AG04450 (cell line): Measurements from ENCODE around the gene MAPKAPK2. TPM values are rescaled to one million over a fixed set of nuclear protein-coding genes. Genes with fewer than 3 reads are reported as not detected.
"Not testable (repeated sequence)": the region's sequence is repeated elsewhere in the genome, so short reads cannot be mapped to it uniquely, and the experiment has no call there.

Source experiments
- CTCF ChIA-PET: fragments of 300-600, 350-600 bp; formaldehyde crosslinking; extraction: SDS; loops from one replicate; lab custom pipeline; 2022; ENCODE audit warnings: antibody characterized with exemption, inconsistent platforms; lab: Charles Lee
- POLR2A ChIA-PET: fragments of 350-600 bp; formaldehyde crosslinking; extraction: SDS; loops from one replicate; lab custom pipeline; 2021; ENCODE audit warnings: antibody characterized with exemption, inconsistent platforms; lab: Yijun Ruan, JAX
- DNase-seq: peaks from one replicate; pipeline ENCODE4 v3.0.0-alpha.2; 2011; ENCODE audit warnings: low read depth, low spot score
- H3K27ac ChIP-seq: one replicate; pipeline ENCODE4 v1.5.1; 2012; ENCODE audit warnings: low read depth, low read length, control low read depth
- H3K27me3 ChIP-seq: one replicate; pipeline ENCODE4 v1.6.0; 2012; ENCODE audit warnings: low read length; ENCODE audit not compliant: control insufficient read depth, insufficient read depth
- H3K4me3 ChIP-seq: 2 replicates; pipeline ENCODE4 v1.5.1; 2011; ENCODE audit warnings: mild to moderate bottlenecking, low read depth, low read length, control low read depth
- H3K9me3 ChIP-seq: 2 replicates; pipeline ENCODE4 v1.5.1; 2012; ENCODE audit warnings: low read length; ENCODE audit not compliant: control insufficient read depth, insufficient read depth
- polyA plus RNA-seq: library from polyadenylated mRNA; depleted of rRNA; stranded (reverse); fragments of >200 nt; gene quantifications from 2 replicates; pipeline ENCODE4 v1.2.3, GENCODE V29; 2011
- TF ChIP-seq, protein P1 (sequence below): IDR thresholded peaks from 2 replicates; pipeline ENCODE4 v1.5.1; 2011; ENCODE audit warnings: low read depth, low read length, control low read depth, inconsistent platforms

MAPKAPK2 gene
- polyA plus RNA-seq, 1 experiment = 64.9 TPM

DNA sequence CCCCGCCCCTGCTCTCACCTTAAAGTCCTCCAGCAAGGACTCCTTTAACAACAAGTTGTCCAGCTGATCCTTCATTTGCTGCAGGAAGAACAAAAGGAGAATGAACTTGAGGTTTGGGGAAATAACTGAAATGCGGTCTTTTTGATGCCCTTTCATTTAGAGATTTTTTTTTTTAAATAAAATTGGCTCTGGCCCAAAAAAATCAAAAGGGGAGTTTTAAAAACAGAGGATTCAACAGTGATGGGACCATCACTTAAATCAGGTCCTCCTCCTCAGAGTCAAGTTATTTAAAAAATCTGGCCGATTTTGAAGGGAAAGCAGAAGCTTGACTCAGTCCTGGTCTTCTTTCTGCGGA, 86.6 kb downstream of the MAPKAPK2 start:
- POLR2A ChIA-PET = no interaction called here

DNA sequence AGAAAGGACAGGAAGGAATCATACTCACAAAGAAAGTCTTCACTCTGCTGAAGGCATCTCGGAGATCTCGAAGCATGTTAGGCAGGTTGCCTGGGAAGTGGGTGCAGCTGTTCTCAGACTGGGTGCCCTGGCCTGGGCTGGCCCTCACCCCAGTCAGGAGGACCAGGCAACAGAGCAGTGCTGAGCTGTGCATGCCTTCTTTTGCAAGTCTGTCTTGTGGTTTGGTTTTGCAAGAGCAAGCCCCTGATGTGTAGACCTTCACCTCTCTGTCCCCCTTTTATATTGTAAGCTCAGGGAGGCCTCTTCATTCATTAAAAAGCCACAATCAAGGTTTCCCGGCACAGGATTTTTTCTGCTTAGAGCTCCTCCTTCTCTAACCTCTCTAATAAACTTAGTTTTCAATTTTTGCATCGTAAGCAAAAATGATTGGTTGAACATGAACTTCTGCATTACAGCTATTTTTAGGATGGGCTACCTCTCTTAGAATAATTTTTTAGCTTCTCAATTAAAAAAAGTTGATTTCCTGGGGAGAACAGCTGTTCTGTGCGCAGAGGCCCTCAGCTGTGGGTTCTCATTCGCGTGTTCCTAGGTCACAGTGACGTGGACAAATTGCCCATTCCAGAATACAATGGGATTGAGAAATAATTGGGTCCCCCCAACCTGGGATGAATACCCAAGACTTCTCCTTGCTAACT, 87.7 kb downstream of the MAPKAPK2 start, which contains the start of gene IL10:
Gene IL10, minus strand, starts transcription at position 252 of the 695 bp plus-strand sequence. Its CDS starts 59 bp downstream, at position 193.
- Histone ChIP-seq H3K27me3 (peaks cover 4% of the 10 kb centered on the region), H3K4me3 (no peak within 1 kb of the TSS), H3K9me3 (no peaks in the 10 kb centered on the region), H3K27ac (no peak within 1 kb of the TSS)
- TF ChIP-seq, protein P1, sequence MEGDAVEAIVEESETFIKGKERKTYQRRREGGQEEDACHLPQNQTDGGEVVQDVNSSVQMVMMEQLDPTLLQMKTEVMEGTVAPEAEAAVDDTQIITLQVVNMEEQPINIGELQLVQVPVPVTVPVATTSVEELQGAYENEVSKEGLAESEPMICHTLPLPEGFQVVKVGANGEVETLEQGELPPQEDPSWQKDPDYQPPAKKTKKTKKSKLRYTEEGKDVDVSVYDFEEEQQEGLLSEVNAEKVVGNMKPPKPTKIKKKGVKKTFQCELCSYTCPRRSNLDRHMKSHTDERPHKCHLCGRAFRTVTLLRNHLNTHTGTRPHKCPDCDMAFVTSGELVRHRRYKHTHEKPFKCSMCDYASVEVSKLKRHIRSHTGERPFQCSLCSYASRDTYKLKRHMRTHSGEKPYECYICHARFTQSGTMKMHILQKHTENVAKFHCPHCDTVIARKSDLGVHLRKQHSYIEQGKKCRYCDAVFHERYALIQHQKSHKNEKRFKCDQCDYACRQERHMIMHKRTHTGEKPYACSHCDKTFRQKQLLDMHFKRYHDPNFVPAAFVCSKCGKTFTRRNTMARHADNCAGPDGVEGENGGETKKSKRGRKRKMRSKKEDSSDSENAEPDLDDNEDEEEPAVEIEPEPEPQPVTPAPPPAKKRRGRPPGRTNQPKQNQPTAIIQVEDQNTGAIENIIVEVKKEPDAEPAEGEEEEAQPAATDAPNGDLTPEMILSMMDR = no peak
- ChIA-PET CTCF (interaction anchor here (0.5 to 2.6 kb wide), 5 partner anchors 11 to 191 kb away, joined by 3 to 7 read pairs (median 4); no protein-coding TSS in a partner anchor), POLR2A (interaction anchor here (0.7 kb wide), 1 partner anchor 36 kb away, joined by 5 read pairs; no protein-coding TSS in a partner anchor)
- DNase-seq = no peak

More for the DNA sequence above, 86.6 kb downstream of the MAPKAPK2 start:
- no peaks in the 10 kb centered on the region for H3K9me3 ChIP-seq
- peaks cover 3% of the 10 kb centered on the region for H3K27me3 ChIP-seq
- CTCF ChIA-PET = interaction anchor here (0.9 to 2.2 kb wide), 3 partner anchors 10 to 141 kb away, joined by 4 to 8 read pairs (median 5); no protein-coding TSS in a partner anchor
- H3K4me3 ChIP-seq = no peak overlapping the region
- DNase-seq = no peak
- TF ChIP-seq, protein P1 = no peak
- no peak overlapping the region for H3K27ac ChIP-seq

DNA sequence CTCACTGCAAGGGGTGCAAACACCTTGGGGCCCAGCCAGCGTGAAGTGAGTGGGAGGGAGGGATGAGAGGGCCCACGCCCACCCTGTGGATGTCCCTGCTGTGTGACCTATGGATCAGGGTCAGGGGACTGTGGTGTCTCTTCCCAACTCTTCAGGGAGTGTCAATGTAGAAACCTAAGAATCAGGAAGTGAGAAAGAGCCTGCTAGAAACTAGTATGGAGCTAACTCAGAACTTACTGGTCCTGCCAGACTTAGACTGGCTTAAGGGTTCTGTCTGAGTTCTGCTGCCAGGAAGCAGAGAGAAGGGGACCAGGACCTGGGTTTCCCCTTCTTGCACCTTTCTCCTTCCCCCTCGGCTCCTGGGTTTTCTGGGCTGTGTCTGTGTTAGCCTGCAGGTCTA, 89.4 kb downstream of the MAPKAPK2 start:
- ChIA-PET CTCF (interaction anchor here (0.6 to 2.6 kb wide), 2 partner anchors 39 to 137 kb away, joined by 3 to 7 read pairs; no protein-coding TSS in a partner anchor), POLR2A (no interaction called here)
- H3K27me3 ChIP-seq = peaks cover 8% of the 10 kb centered on the region
- TF ChIP-seq, protein P1 = no peak
- H3K27ac ChIP-seq = no peak overlapping the region
- H3K4me3 ChIP-seq = no peak overlapping the region
- DNase-seq = no peak
- H3K9me3 ChIP-seq = no peaks in the 10 kb centered on the region

DNA sequence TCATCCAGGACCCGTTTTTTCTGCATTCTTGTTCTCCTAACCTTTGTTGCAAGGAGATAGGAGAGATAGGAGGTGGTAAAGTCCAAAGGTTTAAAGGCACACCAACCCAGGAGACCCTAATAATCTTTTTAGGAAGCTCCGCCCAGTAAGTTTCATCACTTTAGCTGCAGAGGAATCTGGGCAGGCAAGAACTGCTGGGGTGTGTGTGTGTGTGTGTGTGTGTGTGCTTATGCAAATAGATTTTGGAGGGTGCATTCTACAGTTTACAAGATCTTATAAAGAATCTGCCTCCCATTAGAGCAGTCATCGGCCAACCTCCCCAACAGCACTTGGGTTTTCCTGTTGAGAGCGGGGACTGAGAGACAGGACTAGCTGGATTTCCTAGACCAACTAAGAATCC, 91.5 kb downstream of the MAPKAPK2 start:
- H3K4me3 ChIP-seq = no peak overlapping the region
- POLR2A ChIA-PET = interaction anchor here (0.6 to 0.7 kb wide), 2 partner anchors 23 to 41 kb away, joined by 3 read pairs; no protein-coding TSS in a partner anchor
- H3K27ac ChIP-seq = no peak overlapping the region
- CTCF ChIA-PET = interaction anchor here (0.6 kb wide), 3 partner anchors 59 to 1422 kb away, joined by 3 read pairs; no protein-coding TSS in a partner anchor
- peaks cover 8% of the 10 kb centered on the region for H3K27me3 ChIP-seq
- TF ChIP-seq, protein P1 = no peak
- no peaks in the 10 kb centered on the region for H3K9me3 ChIP-seq
- no peak for DNase-seq

DNA sequence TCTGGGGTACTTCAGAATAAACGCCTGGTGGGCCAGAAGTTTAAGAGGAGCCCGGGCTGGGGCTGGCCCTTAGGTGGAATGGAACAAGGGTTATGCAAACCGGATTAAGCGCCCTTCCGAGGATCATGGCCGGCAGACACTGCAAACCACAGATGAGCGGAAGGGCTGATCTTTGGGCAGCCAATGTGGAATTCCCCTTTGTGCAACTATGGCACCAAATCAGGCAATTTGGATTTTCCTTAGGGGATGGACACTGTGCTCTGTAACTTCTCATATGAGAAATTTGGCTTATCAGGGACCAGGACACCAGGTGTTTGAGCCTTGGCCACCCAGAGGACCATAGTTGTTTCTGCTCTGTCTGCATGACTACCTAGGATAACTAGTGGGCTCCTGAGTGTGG, 93.3 kb downstream of the MAPKAPK2 start:
- ChIA-PET CTCF (no interaction called here), POLR2A (interaction anchor here (0.7 kb wide), 1 partner anchor 1028 kb away, joined by 7 read pairs; no protein-coding TSS in a partner anchor)
- no peak overlapping the region for H3K27ac ChIP-seq
- H3K9me3 ChIP-seq = no peaks in the 10 kb centered on the region
- H3K27me3 ChIP-seq = peaks cover 5% of the 10 kb centered on the region
- no peak overlapping the region for H3K4me3 ChIP-seq
- TF ChIP-seq, protein P1 = no peak
- no peak for DNase-seq

DNA sequence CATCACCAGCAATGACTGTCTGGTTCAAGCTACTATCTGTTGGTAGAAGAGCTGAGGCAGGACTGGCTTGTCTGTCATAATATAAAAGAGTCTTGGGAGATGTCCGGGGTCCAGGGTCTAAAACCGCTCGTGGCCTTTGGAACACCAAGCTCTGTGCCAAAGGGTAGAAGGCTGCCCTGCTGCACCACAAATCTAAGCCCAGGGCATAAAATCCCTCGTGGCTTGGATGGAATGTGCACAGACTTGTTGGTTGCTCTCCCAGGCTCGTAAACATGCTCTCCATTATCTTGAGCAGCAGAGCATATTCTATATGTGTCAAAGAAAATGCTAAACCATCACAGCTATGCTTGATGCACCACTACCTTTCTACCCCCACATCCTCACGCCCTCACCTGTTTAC, 94.2 kb downstream of the MAPKAPK2 start:
- H3K4me3 ChIP-seq, POLR2A ChIA-PET, CTCF ChIA-PET, DNase-seq, H3K27me3 ChIP-seq, H3K9me3 ChIP-seq, H3K27ac ChIP-seq: not testable (repeated sequence)
